WTC11 (cell line): Measurements from ENCODE around the gene RTP5. TPM values are rescaled to one million over a fixed set of nuclear protein-coding genes. Genes with fewer than 3 reads are reported as not detected.

Source experiments
- ATAC-seq: fragments of 200-7000 bp; cut with Tn5 transposase; 2 replicates; pipeline ENCODE4 v1.10.0; 2021; ENCODE audit warnings: mild to moderate bottlenecking, moderate library complexity
- CTCF ChIA-PET: fragments of 300-600 bp; sonication (Branson Sonifier 250); formaldehyde crosslinking; loops from one replicate; lab custom pipeline; 2021; ENCODE audit warnings: antibody characterized with exemption; lab: Charles Lee
- POLR2A ChIA-PET: fragments of 350-600 bp; sonication (Branson Sonifier 250); formaldehyde crosslinking; loops from one replicate; lab custom pipeline; 2021; ENCODE audit warnings: antibody characterized with exemption; lab: Charles Lee
- DNase-seq: peaks from one replicate; pipeline ENCODE4 v3.0.0; 2021; ENCODE audit warnings: low spot score
- H3K27ac Mint-ChIP-seq: 2 replicates; pipeline ENCODE4 v1.8.0; 2021; ENCODE audit warnings: mixed read lengths
- H3K27me3 Mint-ChIP-seq: 2 replicates; pipeline ENCODE4 v1.8.0; 2021; ENCODE audit warnings: low read depth, mild to moderate bottlenecking, moderate library complexity, mixed read lengths
- H3K36me3 Mint-ChIP-seq: 2 replicates; pipeline ENCODE4 v1.8.0; 2021; ENCODE audit warnings: mixed read lengths
- H3K4me1 Mint-ChIP-seq: 2 replicates; pipeline ENCODE4 v1.8.0; 2022; ENCODE audit warnings: mixed read lengths
- H3K4me3 Mint-ChIP-seq: 2 replicates; pipeline ENCODE4 v1.8.0; 2021; ENCODE audit warnings: mild to moderate bottlenecking, moderate library complexity, mixed read lengths
- H3K9me3 Mint-ChIP-seq: 2 replicates; pipeline ENCODE4 v1.8.0; 2021; ENCODE audit warnings: mixed read lengths
- CBFB ChIP-seq: sonication (generic); formaldehyde crosslinking; IDR thresholded peaks from 2 replicates; pipeline ENCODE4 v1.8.1; 2022; ENCODE audit warnings: mild to moderate bottlenecking, low read depth, missing genetic modification reagents
- CREB1 ChIP-seq: sonication (generic); formaldehyde crosslinking; IDR thresholded peaks from 2 replicates; pipeline ENCODE4 v1.8.0; 2023; ENCODE audit warnings: mild to moderate bottlenecking, missing genetic modification reagents
- CREM ChIP-seq: sonication (generic); formaldehyde crosslinking; IDR thresholded peaks from 2 replicates; pipeline ENCODE4 v1.8.1; 2022; ENCODE audit warnings: mild to moderate bottlenecking, missing genetic modification reagents, moderate library complexity
- EMX1 ChIP-seq: fragments of 250-450 bp; sonication (Bioruptor Pico); IDR thresholded peaks from 2 replicates; pipeline ENCODE4 v1.8.0; 2021; ENCODE audit warnings: mild to moderate bottlenecking
- FOXK1 ChIP-seq: sonication (generic); formaldehyde crosslinking; IDR thresholded peaks from 2 replicates; pipeline ENCODE4 v1.8.0; 2022; ENCODE audit warnings: mild to moderate bottlenecking, moderate library complexity, missing genetic modification reagents
- GRHL2 ChIP-seq: fragments of 250-450 bp; sonication (Bioruptor Pico); IDR thresholded peaks from 2 replicates; pipeline ENCODE4 v1.8.0; 2022; ENCODE audit warnings: mild to moderate bottlenecking, moderate library complexity; ENCODE audit not compliant: insufficient replicate concordance, severe bottlenecking
- IRF2 ChIP-seq: sonication (generic); formaldehyde crosslinking; IDR thresholded peaks from 2 replicates; pipeline ENCODE4 v1.8.0; 2022; ENCODE audit warnings: low read depth, missing genetic modification reagents, borderline replicate concordance
- MYBL2 ChIP-seq: sonication (generic); formaldehyde crosslinking; IDR thresholded peaks from 2 replicates; pipeline ENCODE4 v1.8.1; 2023; ENCODE audit warnings: mild to moderate bottlenecking, moderate library complexity, missing genetic modification reagents
- SP1 ChIP-seq: sonication (generic); formaldehyde crosslinking; conservative IDR thresholded peaks from 2 replicates; pipeline ENCODE4 v1.8.1; 2022; ENCODE audit warnings: missing genetic modification reagents
- TEAD1 ChIP-seq: sonication (generic); formaldehyde crosslinking; IDR thresholded peaks from 2 replicates; pipeline ENCODE4 v1.8.0; 2022; ENCODE audit warnings: mild to moderate bottlenecking, missing genetic modification reagents
- ZNF121 ChIP-seq: sonication (generic); formaldehyde crosslinking; IDR thresholded peaks from 2 replicates; pipeline ENCODE4 v1.8.0; 2023; ENCODE audit warnings: missing genetic modification reagents
- ZNF138 ChIP-seq: sonication (generic); formaldehyde crosslinking; conservative IDR thresholded peaks from 2 replicates; pipeline ENCODE4 v1.8.1; 2022; ENCODE audit warnings: mild to moderate bottlenecking, moderate library complexity, missing genetic modification reagents
- ZNF219 ChIP-seq: sonication (generic); formaldehyde crosslinking; IDR thresholded peaks from 2 replicates; pipeline ENCODE4 v1.8.0; 2023; ENCODE audit warnings: missing genetic modification reagents, mild to moderate bottlenecking, borderline replicate concordance
- ZNF232 ChIP-seq: sonication (generic); formaldehyde crosslinking; IDR thresholded peaks from 2 replicates; pipeline ENCODE4 v1.8.0; 2022; ENCODE audit warnings: mild to moderate bottlenecking, missing genetic modification reagents
- ZNF671 ChIP-seq: fragments of 250-450 bp; sonication (Bioruptor Pico); IDR thresholded peaks from 2 replicates; pipeline ENCODE4 v1.8.0; 2021; ENCODE audit warnings: mild to moderate bottlenecking
- total RNA-seq: library from RNA; stranded (reverse); gene quantifications from 3 replicates; pipeline ENCODE4 v1.2.3, GENCODE V29; 2021
- TF ChIP-seq, protein P1 (sequence below): sonication (generic); formaldehyde crosslinking; IDR thresholded peaks from 2 replicates; pipeline ENCODE4 v1.8.0; 2022; ENCODE audit warnings: mild to moderate bottlenecking, missing genetic modification reagents
- TF ChIP-seq, protein P2 (sequence below): sonication (generic); formaldehyde crosslinking; IDR thresholded peaks from 2 replicates; pipeline ENCODE4 v1.8.0; 2022; ENCODE audit warnings: mild to moderate bottlenecking, missing genetic modification reagents
- TF ChIP-seq, protein P3 (sequence below): fragments of 250-450 bp; sonication (Bioruptor Pico); IDR thresholded peaks from 2 replicates; pipeline ENCODE4 v1.9.0; 2021; ENCODE audit warnings: mild to moderate bottlenecking

Gene RTP5
- total RNA-seq, 1 experiment from 2014 or later = not detected

DNA sequence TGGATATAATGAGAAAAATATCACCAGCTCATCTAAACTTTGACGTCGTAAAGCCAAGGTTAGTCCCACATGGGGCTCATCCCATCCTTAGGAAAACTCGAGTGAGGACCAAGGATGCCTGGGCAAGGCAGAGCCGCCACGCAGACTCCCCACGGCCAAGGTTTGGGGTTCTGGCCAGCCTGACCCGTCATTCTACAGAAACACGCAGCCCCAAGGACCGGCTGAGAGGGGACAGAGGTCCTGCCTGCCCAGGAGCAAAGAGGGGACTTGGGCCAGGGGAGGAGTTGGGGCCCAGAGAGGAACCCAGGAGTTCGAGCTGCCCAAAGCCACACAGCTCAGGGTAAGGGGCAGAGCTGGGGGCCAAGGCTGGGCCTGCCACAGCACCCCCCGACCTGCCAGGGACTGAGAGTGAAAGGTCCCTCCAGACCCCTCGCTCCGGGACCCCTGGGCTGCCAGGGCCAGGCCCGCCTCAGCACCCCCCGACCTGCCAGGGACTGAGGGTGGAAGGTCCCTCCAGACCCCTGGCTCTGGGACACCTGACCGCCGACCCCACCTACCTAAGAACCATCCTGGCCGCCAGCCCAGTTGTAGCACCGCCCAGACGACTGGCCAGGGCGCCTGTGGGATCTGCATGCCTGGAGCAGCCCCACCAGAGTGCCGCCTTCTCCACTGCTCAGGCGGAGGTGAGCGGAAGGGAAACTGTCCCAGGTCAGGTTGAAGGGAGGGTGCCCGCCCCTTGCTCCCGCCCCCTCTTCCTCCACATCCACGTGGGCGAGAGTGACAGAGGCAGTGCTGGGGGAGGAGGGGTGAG, 11.1 kb upstream of the RTP5 start, which contains the start of gene PDCD1:
Gene PDCD1 (minus strand): TSS at position 689 of the 811 bp plus-strand sequence. CDS start 56 bp downstream, at position 633.
- Mint-ChIP-seq H3K4me3 (no peak within 1 kb of the TSS), H3K4me1 (peaks cover 9% of the 10 kb centered on the region; the same call in 1 of the 2 replicates), H3K27ac (peak within 1 kb of the TSS; percentile 41), H3K36me3 (no peaks in the 10 kb centered on the region), H3K27me3 (no peaks in the 10 kb centered on the region), H3K9me3 (no peaks in the 10 kb centered on the region)
- DNase-seq = peak; percentile 49
- ATAC-seq = peak; percentile 74
- TF ChIP-seq ZNF219 (CRISPR knock-in tag) = no peak
- TF ChIP-seq ZNF671 (CRISPR knock-in tag) = no peak
- peak; percentile 36; the same call in 1 of the 2 replicates for TF ChIP-seq SP1 (CRISPR knock-in tag)
- TF ChIP-seq FOXK1 (CRISPR knock-in tag) = no peak
- 0 out of 2 replicates have a peak, but pooled peaks have one; percentile 12 for TF ChIP-seq ZNF121
- ChIA-PET CTCF (no interaction called here), POLR2A (interaction anchor here (0.6 kb wide), 1 partner anchor 80 kb away, joined by 3 read pairs; no protein-coding TSS in a partner anchor)

DNA sequence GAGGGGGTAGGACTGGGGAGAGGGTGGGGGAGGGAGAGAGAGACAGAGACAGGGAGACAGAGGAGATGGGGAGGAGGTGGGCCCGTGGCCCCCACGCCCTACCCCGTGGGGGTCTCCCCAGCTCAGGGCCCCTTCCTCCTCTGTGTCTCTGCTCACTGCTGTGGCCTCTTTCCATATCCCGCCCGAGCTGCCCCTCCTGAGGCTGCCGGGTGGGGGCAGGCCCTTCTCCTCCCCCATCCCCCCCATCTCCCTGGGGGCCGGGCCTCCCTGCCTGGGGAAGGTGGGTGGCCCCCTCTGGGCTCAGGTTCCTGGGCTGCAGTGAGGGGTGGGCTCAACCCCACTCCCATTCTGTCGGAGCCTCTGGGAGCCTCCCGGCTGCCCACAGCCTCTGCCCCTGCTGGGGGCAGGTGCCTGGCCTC, 10.5 kb upstream of the RTP5 start:
- H3K27me3 Mint-ChIP-seq = no peaks in the 10 kb centered on the region
- POLR2A ChIA-PET = interaction anchor here (0.6 kb wide), 1 partner anchor 80 kb away, joined by 3 read pairs; no protein-coding TSS in a partner anchor
- TF ChIP-seq EMX1 (CRISPR knock-in tag) (no peak), MYBL2 (CRISPR knock-in tag) (no peak), ZNF232 (CRISPR knock-in tag) (no peak), IRF2 (CRISPR knock-in tag) (no peak), CBFB (CRISPR knock-in tag) (no peak), CREB1 (CRISPR knock-in tag) (no peak), ZNF138 (CRISPR knock-in tag) (no peak)
- TF ChIP-seq, protein P1, sequence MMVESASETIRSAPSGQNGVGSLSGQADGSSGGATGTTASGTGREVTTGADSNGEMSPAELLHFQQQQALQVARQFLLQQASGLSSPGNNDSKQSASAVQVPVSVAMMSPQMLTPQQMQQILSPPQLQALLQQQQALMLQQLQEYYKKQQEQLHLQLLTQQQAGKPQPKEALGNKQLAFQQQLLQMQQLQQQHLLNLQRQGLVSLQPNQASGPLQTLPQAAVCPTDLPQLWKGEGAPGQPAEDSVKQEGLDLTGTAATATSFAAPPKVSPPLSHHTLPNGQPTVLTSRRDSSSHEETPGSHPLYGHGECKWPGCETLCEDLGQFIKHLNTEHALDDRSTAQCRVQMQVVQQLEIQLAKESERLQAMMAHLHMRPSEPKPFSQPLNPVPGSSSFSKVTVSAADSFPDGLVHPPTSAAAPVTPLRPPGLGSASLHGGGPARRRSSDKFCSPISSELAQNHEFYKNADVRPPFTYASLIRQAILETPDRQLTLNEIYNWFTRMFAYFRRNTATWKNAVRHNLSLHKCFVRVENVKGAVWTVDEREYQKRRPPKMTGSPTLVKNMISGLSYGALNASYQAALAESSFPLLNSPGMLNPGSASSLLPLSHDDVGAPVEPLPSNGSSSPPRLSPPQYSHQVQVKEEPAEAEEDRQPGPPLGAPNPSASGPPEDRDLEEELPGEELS (CRISPR knock-in tag) = no peak
- TF ChIP-seq, protein P2, sequence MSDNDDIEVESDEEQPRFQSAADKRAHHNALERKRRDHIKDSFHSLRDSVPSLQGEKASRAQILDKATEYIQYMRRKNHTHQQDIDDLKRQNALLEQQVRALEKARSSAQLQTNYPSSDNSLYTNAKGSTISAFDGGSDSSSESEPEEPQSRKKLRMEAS (CRISPR knock-in tag) = no peak
- no peak overlapping the region for H3K27ac Mint-ChIP-seq
- ATAC-seq (no peak; the same call in 1 of the 2 replicates), DNase-seq (no peak)
- H3K9me3 Mint-ChIP-seq = peaks cover 1% of the 10 kb centered on the region
- no peak overlapping the region for H3K4me3 Mint-ChIP-seq
- CTCF ChIA-PET = interaction anchor here (0.6 to 0.7 kb wide), 2 partner anchors 19 to 86 kb away, joined by 3 read pairs; no protein-coding TSS in a partner anchor
- peaks cover under 1% of the 10 kb centered on the region; the same call in 1 of the 2 replicates for H3K36me3 Mint-ChIP-seq
- peaks cover 9% of the 10 kb centered on the region; the same call in 1 of the 2 replicates for H3K4me1 Mint-ChIP-seq

DNA sequence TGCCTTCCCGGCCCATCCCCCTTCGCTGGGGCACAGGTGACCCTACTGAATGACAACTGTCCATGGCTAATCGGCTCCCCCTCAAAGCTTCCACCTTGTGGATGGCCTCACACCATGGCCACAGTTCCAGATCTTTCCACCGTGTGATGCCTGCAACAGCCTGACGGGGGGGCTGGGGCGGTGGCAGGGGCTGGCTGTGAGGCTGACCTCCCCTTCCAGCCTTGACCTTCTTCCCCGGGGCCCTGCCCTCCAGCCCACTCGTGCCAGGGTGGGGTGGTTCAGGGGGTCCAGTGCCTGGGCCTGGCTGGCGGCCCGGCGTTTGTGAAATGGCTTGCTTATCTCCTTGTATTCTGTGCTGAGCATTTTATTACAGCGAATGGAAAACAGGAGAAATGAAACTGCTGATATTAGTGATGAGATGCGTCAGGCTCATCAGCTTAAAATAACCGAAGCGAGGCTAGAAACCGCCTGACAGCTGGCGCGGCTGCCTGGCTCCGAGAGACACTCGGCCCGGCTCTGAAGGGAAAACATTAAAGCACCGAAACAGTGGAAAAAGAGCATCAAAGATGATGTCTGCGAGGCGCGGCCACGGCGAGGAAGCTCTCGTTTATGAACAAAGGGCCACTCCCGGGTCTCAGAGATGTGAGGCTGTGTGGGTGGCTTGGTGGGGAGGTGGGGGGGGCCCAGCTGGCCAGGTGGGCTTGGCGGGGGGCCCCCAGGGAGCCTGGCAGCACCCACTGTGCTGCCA, 9.9 kb upstream of the RTP5 start:
- no peaks in the 10 kb centered on the region for H3K27me3 Mint-ChIP-seq
- CTCF ChIA-PET = interaction anchor here (0.6 to 0.7 kb wide), 2 partner anchors 19 to 87 kb away, joined by 3 read pairs; no protein-coding TSS in a partner anchor
- peak; percentile 12 for ATAC-seq
- peaks cover 7% of the 10 kb centered on the region for H3K9me3 Mint-ChIP-seq
- peaks cover 4% of the 10 kb centered on the region; the same call in 1 of the 2 replicates for H3K36me3 Mint-ChIP-seq
- DNase-seq = no peak
- no peak for TF ChIP-seq GRHL2 (CRISPR knock-in tag)
- TF ChIP-seq, protein P3, sequence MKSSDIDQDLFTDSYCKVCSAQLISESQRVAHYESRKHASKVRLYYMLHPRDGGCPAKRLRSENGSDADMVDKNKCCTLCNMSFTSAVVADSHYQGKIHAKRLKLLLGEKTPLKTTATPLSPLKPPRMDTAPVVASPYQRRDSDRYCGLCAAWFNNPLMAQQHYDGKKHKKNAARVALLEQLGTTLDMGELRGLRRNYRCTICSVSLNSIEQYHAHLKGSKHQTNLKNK (CRISPR knock-in tag) = no peak
- no peak for TF ChIP-seq TEAD1 (CRISPR knock-in tag)
- TF ChIP-seq ZNF219 (CRISPR knock-in tag) = no peak
- TF ChIP-seq CREM (CRISPR knock-in tag) = no peak
- POLR2A ChIA-PET = no interaction called here
- peak overlapping the region; percentile 41; the same call in 1 of the 2 replicates for H3K27ac Mint-ChIP-seq
- peaks cover 9% of the 10 kb centered on the region; the same call in 1 of the 2 replicates for H3K4me1 Mint-ChIP-seq
- no peak overlapping the region for H3K4me3 Mint-ChIP-seq
